Lower leg skin (tissue), 4 donors: Measurements from ENCODE around the gene DGKD. TPM values are rescaled to one million over a fixed set of nuclear protein-coding genes. Genes with fewer than 3 reads are reported as not detected.

ENCODE experiments used
- DNase-seq, 2 donors: peaks; one replicate each; pipeline ENCODE4 v3.0.0-alpha.2; 2019; ENCODE audit warnings: low spot score in 2 of 2
- H3K4me3 ChIP-seq: fragments of 200-600 bp; sonication (generic); 2 replicates; pipeline ENCODE4 v1.5.1; 2017; ENCODE audit warnings: mild to moderate bottlenecking, low read depth; ENCODE audit not compliant: poor library complexity, severe bottlenecking
- POLR2A ChIP-seq, 2 donors: fragments of 450-650 bp; IDR thresholded peaks; one replicate each; pipeline ENCODE4 v1.6.1; 2016 to 2017; ENCODE audit warnings: antibody characterized with exemption in 2 of 2, mild to moderate bottlenecking in 1 of 2, moderate library complexity in 1 of 2
- whole genome bisulfite sequencing, 2 donors: methylation state at CpG; one replicate each; pipeline ENCODE4 v1.1.5; 2018; 5-methylcytosine and 5-hydroxymethylcytosine counted together
- intact Hi-C: fragments of 100-400 bp; cut with DNase I; formaldehyde crosslinking; loops from one replicate; pipeline ENCODE4 v1.15.0; 2023; ENCODE audit warnings: low total_unique reads
- total RNA-seq, 4 donors: library from RNA; depleted of rRNA; stranded (reverse); fragments of >200 nt; gene quantifications; one replicate each; pipeline ENCODE4 v1.1.0, GENCODE V29; 2016
- TF ChIP-seq, protein P1 (sequence below), 3 donors: fragments of 450-650 bp; IDR thresholded peaks; one replicate each; pipeline ENCODE4 v1.5.1; 2016; ENCODE audit warnings: antibody characterized with exemption in 3 of 3, mild to moderate bottlenecking in 3 of 3, moderate library complexity in 2 of 3

Gene DGKD
- total RNA-seq, 4 donors from 2014 or later: 5.8 to 15.2 (median 7.8) TPM

DNA sequence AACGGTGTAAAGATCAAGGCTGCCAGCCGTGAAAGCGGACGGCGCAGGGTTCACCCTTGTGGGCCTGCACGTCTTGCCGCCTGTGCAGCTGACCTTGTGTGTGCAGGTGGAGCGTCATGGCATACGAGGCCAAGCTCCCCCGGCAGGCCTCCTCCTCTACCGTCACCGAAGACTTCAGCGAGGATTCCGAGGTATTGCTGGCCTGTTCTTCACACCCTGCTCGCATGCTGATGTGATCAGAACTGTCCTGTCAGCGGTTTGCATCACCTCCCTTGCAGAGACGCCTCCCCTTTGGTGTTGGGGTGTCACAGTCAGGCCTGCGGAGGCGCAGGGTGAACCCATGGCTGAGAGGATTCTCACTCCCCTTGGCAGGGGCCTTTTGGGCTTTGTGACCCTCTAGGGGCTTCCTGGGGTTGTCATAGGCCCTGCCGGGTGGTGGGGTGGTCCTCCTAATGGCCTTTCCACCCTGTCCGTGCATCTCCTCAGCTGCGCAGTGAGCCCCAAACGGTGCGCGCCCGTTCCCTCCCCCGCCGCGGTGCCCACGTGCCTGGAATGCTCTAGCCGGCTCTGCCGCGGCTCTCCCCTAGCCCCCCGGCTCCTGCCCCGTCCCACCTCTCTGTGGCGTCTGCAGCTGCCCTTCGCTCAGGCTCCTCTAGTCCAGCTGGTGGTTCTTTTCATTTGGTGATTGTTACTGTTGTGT lies 92.5 kb downstream of the DGKD start:
- 88 to 94% methylated on average over 32 to 37 of the region's 37 CpGs for WGBS, 2 donors
- H3K4me3 ChIP-seq: no peak overlapping the region
- TF ChIP-seq POLR2A (IDR thresholded peaks at IDR 0.05): no peak
- TF ChIP-seq, protein P1, sequence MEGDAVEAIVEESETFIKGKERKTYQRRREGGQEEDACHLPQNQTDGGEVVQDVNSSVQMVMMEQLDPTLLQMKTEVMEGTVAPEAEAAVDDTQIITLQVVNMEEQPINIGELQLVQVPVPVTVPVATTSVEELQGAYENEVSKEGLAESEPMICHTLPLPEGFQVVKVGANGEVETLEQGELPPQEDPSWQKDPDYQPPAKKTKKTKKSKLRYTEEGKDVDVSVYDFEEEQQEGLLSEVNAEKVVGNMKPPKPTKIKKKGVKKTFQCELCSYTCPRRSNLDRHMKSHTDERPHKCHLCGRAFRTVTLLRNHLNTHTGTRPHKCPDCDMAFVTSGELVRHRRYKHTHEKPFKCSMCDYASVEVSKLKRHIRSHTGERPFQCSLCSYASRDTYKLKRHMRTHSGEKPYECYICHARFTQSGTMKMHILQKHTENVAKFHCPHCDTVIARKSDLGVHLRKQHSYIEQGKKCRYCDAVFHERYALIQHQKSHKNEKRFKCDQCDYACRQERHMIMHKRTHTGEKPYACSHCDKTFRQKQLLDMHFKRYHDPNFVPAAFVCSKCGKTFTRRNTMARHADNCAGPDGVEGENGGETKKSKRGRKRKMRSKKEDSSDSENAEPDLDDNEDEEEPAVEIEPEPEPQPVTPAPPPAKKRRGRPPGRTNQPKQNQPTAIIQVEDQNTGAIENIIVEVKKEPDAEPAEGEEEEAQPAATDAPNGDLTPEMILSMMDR (IDR thresholded peaks at IDR 0.05): no peak
- intact Hi-C loops: no loop called here
- DNase-seq: peak in 1 of 2 donors; percentile 83

DNA sequence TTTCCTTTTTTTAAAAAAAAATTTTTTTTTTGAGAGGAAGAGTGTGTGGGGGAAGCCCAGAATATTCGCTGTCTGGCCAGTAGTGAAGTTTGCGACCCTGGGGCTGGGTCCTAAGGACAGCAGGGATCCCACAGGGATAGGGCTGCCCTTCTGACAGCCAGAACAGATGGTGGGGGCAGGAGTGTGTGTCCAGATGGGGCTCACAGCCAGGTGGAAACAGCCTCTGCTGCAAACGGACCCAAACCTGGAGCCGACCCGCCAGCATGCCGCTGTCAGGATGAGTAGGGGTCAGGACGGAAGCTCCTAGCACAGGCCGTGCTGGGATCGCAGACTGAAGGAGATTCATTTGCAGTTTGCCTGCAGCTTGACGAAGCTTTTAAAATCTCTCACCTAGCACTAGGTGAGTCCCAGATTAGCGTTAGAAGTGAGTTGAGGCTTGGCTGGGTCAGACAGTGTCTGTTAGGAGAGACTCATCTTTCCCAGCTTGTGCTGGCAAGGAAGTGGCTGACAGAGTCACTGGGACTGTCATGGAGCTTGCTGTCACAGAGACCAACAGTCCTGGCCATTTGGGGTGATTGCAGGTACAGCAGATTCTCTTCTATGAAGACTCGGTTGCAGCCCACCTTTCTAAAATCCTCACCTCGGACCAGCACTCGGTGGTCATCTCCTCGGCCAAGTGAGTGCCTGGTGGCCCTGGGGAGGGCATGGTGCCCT lies 93.4 kb downstream of the DGKD start:
- TF ChIP-seq, protein P1 (IDR thresholded peaks at IDR 0.05): no peak
- TF ChIP-seq POLR2A (IDR thresholded peaks at IDR 0.05): no peak
- WGBS, 2 donors: 96% methylated on average over 13 to 15 of the region's 15 CpGs
- intact Hi-C loops: no loop called here
- no peak overlapping the region for H3K4me3 ChIP-seq
- peak in 1 of 2 donors; percentile 76 for DNase-seq

DNA sequence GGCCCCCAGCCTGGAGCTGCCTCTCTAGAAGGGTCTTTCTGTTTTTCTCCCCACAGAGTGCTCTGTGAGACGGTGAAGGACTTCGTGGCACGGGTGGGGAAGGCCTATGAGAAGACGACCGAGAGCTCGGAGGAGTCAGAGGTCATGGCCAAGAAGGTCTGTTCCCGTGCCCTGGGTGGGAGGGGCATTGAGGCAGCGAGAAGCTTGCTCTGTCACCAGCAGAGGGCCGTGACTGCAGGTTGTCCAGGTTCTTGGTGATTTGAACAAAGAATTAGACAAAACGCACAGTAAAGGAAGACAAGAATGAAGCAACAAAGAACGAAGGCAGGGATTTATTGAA lies 93.9 kb downstream of the DGKD start:
- WGBS, 2 donors: 81 to 86% methylated on average over 11 of the region's 11 CpGs
- intact Hi-C loops: no loop called here
- DNase-seq: peak in 1 of 2 donors; percentile 71
- H3K4me3 ChIP-seq: no peak overlapping the region
- TF ChIP-seq POLR2A (IDR thresholded peaks at IDR 0.05): no peak
- TF ChIP-seq, protein P1 (IDR thresholded peaks at IDR 0.05): no peak

DNA sequence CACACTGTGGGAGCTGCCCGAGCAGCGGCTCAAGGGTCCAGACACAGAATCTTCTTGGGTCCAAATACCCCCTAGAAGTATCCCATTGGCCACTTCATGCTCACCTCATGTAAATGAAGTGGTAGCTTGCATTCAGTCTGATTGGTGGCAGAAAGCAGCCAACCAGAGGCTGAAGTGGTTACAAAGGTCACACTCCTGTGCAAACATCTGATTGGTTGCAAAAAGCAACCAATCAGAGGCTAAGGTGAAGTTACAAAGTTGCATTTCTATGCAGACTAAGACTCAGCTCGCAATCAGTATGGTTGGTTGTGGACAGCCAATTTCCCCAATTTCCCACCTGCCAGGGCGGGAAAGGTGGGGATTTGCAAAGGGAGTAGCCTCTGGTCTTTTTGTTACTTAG lies 94.3 kb downstream of the DGKD start:
- no peak overlapping the region for H3K4me3 ChIP-seq
- TF ChIP-seq POLR2A (IDR thresholded peaks at IDR 0.05): no peak
- TF ChIP-seq, protein P1 (IDR thresholded peaks at IDR 0.05): no peak
- 93 to 98% methylated on average over 4 of the region's 4 CpGs for WGBS, 2 donors
- intact Hi-C loops: no loop called here
- DNase-seq: peak in 1 of 2 donors; percentile 4

DNA sequence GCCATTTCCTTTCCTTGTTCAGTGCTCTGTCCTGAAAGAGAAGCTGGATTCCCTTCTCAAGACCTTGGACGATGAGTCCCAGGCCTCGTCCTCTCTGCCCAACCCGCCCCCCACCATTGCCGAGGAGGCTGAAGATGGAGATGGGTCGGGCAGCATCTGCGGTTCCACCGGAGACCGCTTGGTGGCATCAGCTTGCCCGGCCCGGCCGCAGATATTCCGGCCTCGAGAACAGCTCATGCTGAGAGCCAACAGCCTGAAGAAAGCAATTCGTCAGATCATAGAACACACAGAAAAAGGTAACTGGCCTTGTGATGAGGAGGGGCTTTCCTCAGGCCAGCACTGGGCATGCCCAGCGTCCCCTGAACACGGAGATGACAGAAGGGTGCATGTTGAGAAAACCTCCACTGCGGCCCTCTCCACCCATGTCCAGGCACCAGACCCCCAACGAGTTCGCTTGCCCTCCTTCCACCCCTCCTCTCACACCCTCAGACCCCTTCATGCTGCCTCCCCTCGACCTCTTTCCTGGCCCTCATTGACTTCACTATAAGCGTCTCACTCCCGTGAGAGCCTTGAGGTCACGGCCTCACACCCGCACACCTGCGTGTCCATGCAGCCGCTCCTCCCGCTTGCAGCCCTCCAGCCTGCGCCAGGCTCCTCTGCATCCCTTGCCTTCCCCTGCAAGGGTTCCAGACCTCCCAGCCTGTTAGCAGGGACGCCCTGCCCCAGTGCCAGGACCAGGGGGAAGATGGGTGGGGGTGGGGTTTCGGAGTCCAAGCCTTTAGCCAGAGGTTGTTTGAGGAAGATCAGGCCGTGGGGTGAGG lies 95.0 kb downstream of the DGKD start:
- TF ChIP-seq, protein P1 (IDR thresholded peaks at IDR 0.05): no peak
- no peak overlapping the region for H3K4me3 ChIP-seq
- 74 to 75% methylated on average over 31 of the region's 31 CpGs for WGBS, 2 donors
- peak in 1 of 2 donors; percentile 85 for DNase-seq
- intact Hi-C loops: no loop called here
